T follicular helper cell (primary cell): Measurements from ENCODE around the gene BICDL2.

Source experiments
- DNase-seq: peaks from one replicate; pipeline ENCODE4 v3.0.0-alpha.2; 2020; ENCODE audit warnings: low read depth

BICDL2 gene

GRCh38 chr16:3047387-3047720 is 10.6 kb upstream of the BICDL2 start:
- DNase-seq = no peak

- DNase-seq = no peak
Measured at GRCh38 chr16:3046641-3047386, 10.1 kb upstream of the BICDL2 start.

GRCh38 chr16:3045758-3046640 is 9.3 kb upstream of the BICDL2 start, which contains the start of gene MMP25:
TSS of gene MMP25 (plus strand) at chr16:3046561. CDS start at chr16:3046918, 357 bp downstream.
- no peak for DNase-seq

- no peak for DNase-seq
Measured at GRCh38 chr16:3044708-3045107, 8.0 kb upstream of the BICDL2 start.

GRCh38 chr16:3042376-3042775 is 5.6 kb upstream of the BICDL2 start:
- no peak for DNase-seq

GRCh38 chr16:3038896-3039295 is 2.2 kb upstream of the BICDL2 start:
- no peak for DNase-seq

- DNase-seq = no peak
Measured at GRCh38 chr16:3038256-3038655, 1.5 kb upstream of the BICDL2 start.

- no peak for DNase-seq
Measured at GRCh38 chr16:3035972-3036725, 595 bp downstream of the BICDL2 start.

- DNase-seq = no peak
Measured at GRCh38 chr16:3035289-3035971, 1.3 kb downstream of the BICDL2 start.

GRCh38 chr16:3032624-3033023 is 4.1 kb downstream of the BICDL2 start:
- no peak for DNase-seq

GRCh38 chr16:3030222-3031212 is 6.2 kb downstream of the BICDL2 start:
- DNase-seq = no peak

GRCh38 chr16:3029491-3030221 is 7.1 kb downstream of the BICDL2 start:
- no peak for DNase-seq

GRCh38 chr16:3028716-3029319 is 7.9 kb downstream of the BICDL2 start:
- no peak for DNase-seq

GRCh38 chr16:3027983-3028715 is 8.6 kb downstream of the BICDL2 start:
- peak; percentile 82 for DNase-seq

- DNase-seq = no peak
Measured at GRCh38 chr16:3027489-3027795, 9.3 kb downstream of the BICDL2 start.

- no peak for DNase-seq
Measured at GRCh38 chr16:3026609-3027488, 9.9 kb downstream of the BICDL2 start.

GRCh38 chr16:3026003-3026378 is 10.8 kb downstream of the BICDL2 start:
- no peak for DNase-seq
